ENCODE results near the gene FREM2. TPM values are rescaled to one million over a fixed set of nuclear protein-coding genes. Genes with fewer than 3 reads are reported as not detected.

The FREM2 gene
- total RNA-seq, 1 experiment from 2014 or later: 0.05 TPM

DNA sequence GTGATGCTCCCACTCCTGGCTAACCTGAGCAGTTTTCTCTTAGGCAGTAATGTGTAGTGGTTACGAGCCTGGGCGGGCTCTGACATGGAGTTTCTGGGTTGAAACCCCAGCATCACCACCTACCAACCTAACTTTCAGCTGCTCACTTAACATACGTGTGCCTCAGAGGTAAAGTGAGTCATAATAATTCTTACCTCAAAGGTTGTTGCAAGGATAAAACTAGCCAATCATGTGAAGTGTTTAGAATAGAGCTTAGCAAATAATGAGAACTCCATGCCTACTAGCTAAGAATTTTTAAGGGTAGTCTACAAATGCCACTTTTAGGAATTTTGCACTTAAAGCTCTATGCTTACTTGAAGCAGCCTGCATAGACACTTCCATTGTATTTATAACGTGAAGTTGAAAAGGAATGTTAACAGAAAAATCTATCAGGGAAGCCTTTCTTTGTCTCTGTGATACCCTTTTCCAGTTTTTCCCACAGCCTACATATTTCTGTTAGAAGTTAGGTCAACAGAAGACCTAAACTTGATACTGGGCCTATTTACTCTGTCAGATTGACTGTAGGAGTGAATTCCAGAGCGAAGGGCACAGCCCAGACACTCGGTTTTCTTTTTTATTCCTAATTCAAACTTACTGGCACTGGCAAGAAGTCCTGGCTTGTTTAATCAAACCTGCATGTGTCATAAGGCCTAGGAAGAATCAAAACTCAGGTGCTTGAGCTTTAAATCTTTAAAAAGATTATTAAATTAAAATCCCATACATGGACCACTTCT is 90.7 kb downstream of the FREM2 start:
- RAD21 ChIA-PET (ENCODE audit: low non-redundant PET in 1 of 2, low total read pairs in 2 of 2, uncharacterized antibody in 2 of 2, unreplicated experiment in 2 of 2): no interaction called here
- H3K27me3 ChIP-seq (ENCODE audit: insufficient read depth, low read length): no peaks in the 10 kb centered on the region
- no peak overlapping the region for H3K9ac ChIP-seq (ENCODE audit: low read length)

DNA sequence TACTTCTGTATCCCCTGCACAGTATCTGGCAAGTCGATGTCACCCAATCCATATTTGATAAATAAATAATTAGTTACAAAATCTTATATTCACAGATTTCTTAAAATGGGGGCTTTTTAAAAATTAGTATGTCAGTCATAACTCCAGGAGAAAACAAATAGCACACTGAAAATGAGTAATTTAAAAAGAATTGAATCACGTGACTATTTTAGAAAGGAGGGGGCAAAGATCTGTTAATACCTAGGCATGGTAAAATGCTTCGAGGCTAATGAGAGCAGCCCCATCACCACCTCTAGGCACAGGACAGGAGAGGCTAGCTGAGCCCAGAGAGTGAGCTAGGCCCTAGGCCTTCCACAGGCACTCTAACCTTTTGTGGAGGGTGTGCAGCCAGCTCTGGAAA is 94.7 kb downstream of the FREM2 start:
- H3K9ac ChIP-seq (ENCODE audit: low read length): no peak overlapping the region
- DNase-seq (ENCODE audit: low read depth, low spot score) (no peak), ATAC-seq (no peak)
- BruUV-seq (replicated peaks): no TSS peak
- no peaks in the 10 kb centered on the region for H3K9me2 ChIP-seq (ENCODE audit: insufficient read depth)
- H3K9me3 ChIP-seq (ENCODE audit: control insufficient read depth in 1 of 2, insufficient read depth in 1 of 2, low read depth in 1 of 2, low read length in 2 of 2): 0 out of 4 replicates have a peak, but pooled peaks cover 0 to 4% of the 10 kb centered on the region in 2 experiments
- no peaks in the 10 kb centered on the region for H3K4me1 ChIP-seq (ENCODE audit: control insufficient read depth in 1 of 2, insufficient read depth in 2 of 2, low read length in 2 of 2)
- ChIA-PET POLR2A (no interaction called here), CTCF (no interaction called here), RAD21 (ENCODE audit: low non-redundant PET in 1 of 2, low total read pairs in 2 of 2, uncharacterized antibody in 2 of 2, unreplicated experiment in 2 of 2) (no interaction called here)
- H3K36me3 ChIP-seq (ENCODE audit: control insufficient read depth in 1 of 2, insufficient read depth in 2 of 2, low read length in 2 of 2): no peaks in the 10 kb centered on the region
- H2AFZ ChIP-seq (ENCODE audit: low read depth, low read length, poor library complexity, severe bottlenecking): no peak overlapping the region
- no peaks in the 10 kb centered on the region for H3K79me2 ChIP-seq (ENCODE audit: insufficient read depth, low read length)
- no peaks in the 10 kb centered on the region for H4K20me1 ChIP-seq (ENCODE audit: insufficient read depth)
- no peak overlapping the region for H3K4me2 ChIP-seq (ENCODE audit: low read length)
- no peak overlapping the region for H3K27ac ChIP-seq (ENCODE audit: low read depth, low read length)
- intact Hi-C loops (cut with micrococcal nuclease): no loop called here
- no peaks in the 10 kb centered on the region for H3K27me3 ChIP-seq (ENCODE audit: insufficient read depth, low read length)
- no peak overlapping the region for H3K4me3 ChIP-seq (replicated peaks in 1 of 2; ENCODE audit: low read depth in 1 of 2, low read length in 2 of 2)
- TF ChIP-seq, protein P1, sequence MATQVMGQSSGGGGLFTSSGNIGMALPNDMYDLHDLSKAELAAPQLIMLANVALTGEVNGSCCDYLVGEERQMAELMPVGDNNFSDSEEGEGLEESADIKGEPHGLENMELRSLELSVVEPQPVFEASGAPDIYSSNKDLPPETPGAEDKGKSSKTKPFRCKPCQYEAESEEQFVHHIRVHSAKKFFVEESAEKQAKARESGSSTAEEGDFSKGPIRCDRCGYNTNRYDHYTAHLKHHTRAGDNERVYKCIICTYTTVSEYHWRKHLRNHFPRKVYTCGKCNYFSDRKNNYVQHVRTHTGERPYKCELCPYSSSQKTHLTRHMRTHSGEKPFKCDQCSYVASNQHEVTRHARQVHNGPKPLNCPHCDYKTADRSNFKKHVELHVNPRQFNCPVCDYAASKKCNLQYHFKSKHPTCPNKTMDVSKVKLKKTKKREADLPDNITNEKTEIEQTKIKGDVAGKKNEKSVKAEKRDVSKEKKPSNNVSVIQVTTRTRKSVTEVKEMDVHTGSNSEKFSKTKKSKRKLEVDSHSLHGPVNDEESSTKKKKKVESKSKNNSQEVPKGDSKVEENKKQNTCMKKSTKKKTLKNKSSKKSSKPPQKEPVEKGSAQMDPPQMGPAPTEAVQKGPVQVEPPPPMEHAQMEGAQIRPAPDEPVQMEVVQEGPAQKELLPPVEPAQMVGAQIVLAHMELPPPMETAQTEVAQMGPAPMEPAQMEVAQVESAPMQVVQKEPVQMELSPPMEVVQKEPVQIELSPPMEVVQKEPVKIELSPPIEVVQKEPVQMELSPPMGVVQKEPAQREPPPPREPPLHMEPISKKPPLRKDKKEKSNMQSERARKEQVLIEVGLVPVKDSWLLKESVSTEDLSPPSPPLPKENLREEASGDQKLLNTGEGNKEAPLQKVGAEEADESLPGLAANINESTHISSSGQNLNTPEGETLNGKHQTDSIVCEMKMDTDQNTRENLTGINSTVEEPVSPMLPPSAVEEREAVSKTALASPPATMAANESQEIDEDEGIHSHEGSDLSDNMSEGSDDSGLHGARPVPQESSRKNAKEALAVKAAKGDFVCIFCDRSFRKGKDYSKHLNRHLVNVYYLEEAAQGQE (IDR thresholded peaks at IDR 0.05; ENCODE audit: low read depth): no peak
- TF ChIP-seq EGR1 (IDR thresholded peaks at IDR 0.05; ENCODE audit: low read depth) (no peak), TCF7L2 (IDR thresholded peaks at IDR 0.05; ENCODE audit: borderline replicate concordance, extremely low read depth, insufficient read depth, insufficient read length) (no peak), POLR2A (IDR thresholded peaks at IDR 0.05; ENCODE audit: borderline replicate concordance, extremely low read depth, insufficient read depth, insufficient read length) (no peak), ELF1 (IDR thresholded peaks at IDR 0.05; ENCODE audit: borderline replicate concordance, low read depth) (no peak), SRF (IDR thresholded peaks at IDR 0.05; ENCODE audit: low read depth) (no peak), EZH2phosphoT487 (IDR thresholded peaks at IDR 0.05; ENCODE audit: borderline replicate concordance) (no peak), CBX3 (IDR thresholded peaks at IDR 0.05; ENCODE audit: low read depth) (no peak), CEBPB (IDR thresholded peaks at IDR 0.05; ENCODE audit: low read depth) (no peak)
- TF ChIP-seq, protein P2, sequence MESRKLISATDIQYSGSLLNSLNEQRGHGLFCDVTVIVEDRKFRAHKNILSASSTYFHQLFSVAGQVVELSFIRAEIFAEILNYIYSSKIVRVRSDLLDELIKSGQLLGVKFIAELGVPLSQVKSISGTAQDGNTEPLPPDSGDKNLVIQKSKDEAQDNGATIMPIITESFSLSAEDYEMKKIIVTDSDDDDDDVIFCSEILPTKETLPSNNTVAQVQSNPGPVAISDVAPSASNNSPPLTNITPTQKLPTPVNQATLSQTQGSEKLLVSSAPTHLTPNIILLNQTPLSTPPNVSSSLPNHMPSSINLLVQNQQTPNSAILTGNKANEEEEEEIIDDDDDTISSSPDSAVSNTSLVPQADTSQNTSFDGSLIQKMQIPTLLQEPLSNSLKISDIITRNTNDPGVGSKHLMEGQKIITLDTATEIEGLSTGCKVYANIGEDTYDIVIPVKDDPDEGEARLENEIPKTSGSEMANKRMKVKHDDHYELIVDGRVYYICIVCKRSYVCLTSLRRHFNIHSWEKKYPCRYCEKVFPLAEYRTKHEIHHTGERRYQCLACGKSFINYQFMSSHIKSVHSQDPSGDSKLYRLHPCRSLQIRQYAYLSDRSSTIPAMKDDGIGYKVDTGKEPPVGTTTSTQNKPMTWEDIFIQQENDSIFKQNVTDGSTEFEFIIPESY (IDR thresholded peaks at IDR 0.05; ENCODE audit: extremely low read depth, insufficient replicate concordance, low read length): no peak

More for the DNA sequence above, 90.7 kb downstream of the FREM2 start:
- ChIA-PET CTCF (no interaction called here), POLR2A (no interaction called here)
- no peaks in the 10 kb centered on the region for H3K36me3 ChIP-seq (ENCODE audit: control insufficient read depth in 1 of 2, insufficient read depth in 2 of 2, low read length in 2 of 2)
- no peak overlapping the region for H3K4me3 ChIP-seq (replicated peaks in 1 of 2; ENCODE audit: low read depth in 1 of 2, low read length in 2 of 2)
- no peak overlapping the region for H2AFZ ChIP-seq (ENCODE audit: low read depth, low read length, poor library complexity, severe bottlenecking)
- H3K4me2 ChIP-seq (ENCODE audit: low read length): no peak overlapping the region
- no peak for ATAC-seq
- H4K20me1 ChIP-seq (ENCODE audit: insufficient read depth): no peaks in the 10 kb centered on the region
- H3K9me2 ChIP-seq (ENCODE audit: insufficient read depth): no peaks in the 10 kb centered on the region
- H3K79me2 ChIP-seq (ENCODE audit: insufficient read depth, low read length): no peaks in the 10 kb centered on the region
- DNase-seq (ENCODE audit: low read depth, low spot score): no peak
- no peaks in the 10 kb centered on the region for H3K4me1 ChIP-seq (ENCODE audit: control insufficient read depth in 1 of 2, insufficient read depth in 2 of 2, low read length in 2 of 2)
- no peak overlapping the region for H3K27ac ChIP-seq (ENCODE audit: low read depth, low read length)
- intact Hi-C loops (cut with micrococcal nuclease): no loop called here
- TF ChIP-seq ELF1 (IDR thresholded peaks at IDR 0.05; ENCODE audit: borderline replicate concordance, low read depth) (no peak), SRF (IDR thresholded peaks at IDR 0.05; ENCODE audit: low read depth) (no peak), EZH2phosphoT487 (IDR thresholded peaks at IDR 0.05; ENCODE audit: borderline replicate concordance) (no peak)
- BruUV-seq (replicated peaks): no TSS peak
- H3K9me3 ChIP-seq (ENCODE audit: control insufficient read depth in 1 of 2, insufficient read depth in 1 of 2, low read depth in 1 of 2, low read length in 2 of 2): no peaks in the 10 kb centered on the region

Measured in HCT116 (cell line).